Activated naive CD4-positive, alpha-beta T cell treated with anti-CD3 and anti-CD28 coated beads, Interleukin-2, amount 50 U/mL, for 72 hours (primary cell): ENCODE results near the gene ANKRD39. TPM values are rescaled to one million over a fixed set of nuclear protein-coding genes. Genes with fewer than 3 reads are reported as not detected.
A peak's percentile ranks its signal among the peaks of the same experiment; 100 is the strongest.
"Not testable (repeated sequence)": the region's sequence is repeated elsewhere in the genome, so short reads cannot be mapped to it uniquely, and the experiment has no call there.

Experiments
- ATAC-seq, 2 donors: fragments of 150-1000 bp; cut with Tn5 transposase; 2 replicates each; pipeline ENCODE4 v1.10.0; 2021; ENCODE audit warnings: mild to moderate bottlenecking in 2 of 2, moderate library complexity in 2 of 2
- DNase-seq, 2 donors: peaks; one replicate each; pipeline ENCODE4 v3.0.0; 2021 to 2022; ENCODE audit warnings: low spot score in 2 of 2
- H3K27ac Mint-ChIP-seq, 2 donors: one replicate each; pipeline ENCODE4 v1.8.0; 2022; ENCODE audit warnings: mild to moderate bottlenecking in 2 of 2, mixed read lengths in 2 of 2
- H3K36me3 Mint-ChIP-seq, 2 donors: one replicate each; pipeline ENCODE4 v1.8.0; 2022; ENCODE audit warnings: mixed read lengths in 2 of 2
- H3K9me3 Mint-ChIP-seq, 2 donors: one replicate each; pipeline ENCODE4 v1.8.0; 2022; ENCODE audit warnings: mixed read lengths in 2 of 2
- total RNA-seq, 2 donors: library from RNA; stranded (reverse); gene quantifications; one replicate each; pipeline ENCODE4 v1.2.3, GENCODE V29; 2022

The ANKRD39 gene
- total RNA-seq, 2 donors from 2014 or later = 23.8 to 39.2 TPM

DNA sequence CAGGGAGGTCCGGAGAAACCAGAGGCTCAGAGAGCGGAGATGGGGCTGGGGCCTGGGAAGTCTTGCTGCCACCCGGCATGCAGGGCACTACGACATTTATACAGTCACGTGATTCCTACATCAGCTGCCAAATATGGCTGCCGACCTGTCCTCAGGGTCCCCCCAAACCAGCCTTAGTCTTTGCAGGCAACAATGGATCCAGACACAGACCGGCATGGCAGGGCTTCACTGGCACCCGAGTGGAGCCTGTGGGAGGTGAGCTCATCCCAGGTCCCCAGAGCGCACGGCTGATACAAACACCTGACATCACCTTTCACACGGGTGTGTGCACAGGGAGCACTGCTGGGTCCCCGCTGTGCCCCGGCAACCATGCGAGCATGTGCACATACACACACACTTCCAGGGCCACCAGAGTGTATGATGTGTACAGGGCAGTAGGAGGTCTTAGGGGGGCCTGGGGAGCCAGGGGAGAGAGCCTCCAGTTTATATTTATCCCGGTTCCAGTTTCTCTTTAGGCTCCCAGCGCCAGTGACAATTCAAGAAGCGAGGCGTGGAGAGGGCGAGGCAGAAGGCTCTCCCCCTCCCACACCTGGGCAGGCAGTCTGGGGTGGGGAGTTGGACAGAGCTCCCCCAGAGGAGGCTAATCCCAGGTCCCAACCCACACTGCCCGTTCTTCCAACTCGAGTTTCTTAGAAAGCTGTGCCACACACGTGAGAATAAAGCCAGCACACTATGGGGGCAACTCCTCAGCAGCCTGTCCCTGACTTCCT, 9.4 kb upstream of the ANKRD39 start:
- ATAC-seq (no peak), DNase-seq (no peak)
- no peaks in the 10 kb centered on the region for H3K9me3 Mint-ChIP-seq
- no peaks in the 10 kb centered on the region for H3K36me3 Mint-ChIP-seq
- H3K27ac Mint-ChIP-seq = peak overlapping the region; percentile 14 to 57

- no peaks in the 10 kb centered on the region for H3K9me3 Mint-ChIP-seq
- no peak overlapping the region for H3K27ac Mint-ChIP-seq
- H3K36me3 Mint-ChIP-seq = no peaks in the 10 kb centered on the region
- no peak for DNase-seq
- no peak for ATAC-seq
Measured at GRCh38 chr2:96866586-96866985, 8.8 kb upstream of the ANKRD39 start.

DNA sequence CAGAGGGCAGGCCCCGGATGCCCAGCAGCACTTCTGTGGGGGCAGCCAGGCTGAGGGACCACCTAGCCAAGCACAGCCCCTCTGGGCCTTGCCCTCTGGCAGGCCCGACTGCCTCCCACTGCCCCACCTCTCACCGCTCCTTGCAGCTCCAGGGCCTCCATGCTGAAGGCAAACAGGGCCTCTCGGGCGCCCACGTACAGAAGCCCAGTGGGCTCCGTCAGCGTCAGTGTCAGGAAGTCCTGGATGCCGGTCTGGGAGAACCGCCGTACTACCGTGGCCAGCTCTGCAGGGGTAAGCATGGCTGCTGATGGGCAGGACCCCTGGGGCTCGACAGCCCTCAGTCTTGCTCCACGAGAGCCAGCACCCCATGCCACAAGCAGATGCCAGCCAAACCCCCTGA, 8.3 kb upstream of the ANKRD39 start:
- DNase-seq = no peak
- Mint-ChIP-seq H3K27ac (no peak overlapping the region), H3K36me3 (no peaks in the 10 kb centered on the region), H3K9me3 (no peaks in the 10 kb centered on the region)
- no peak for ATAC-seq

DNA sequence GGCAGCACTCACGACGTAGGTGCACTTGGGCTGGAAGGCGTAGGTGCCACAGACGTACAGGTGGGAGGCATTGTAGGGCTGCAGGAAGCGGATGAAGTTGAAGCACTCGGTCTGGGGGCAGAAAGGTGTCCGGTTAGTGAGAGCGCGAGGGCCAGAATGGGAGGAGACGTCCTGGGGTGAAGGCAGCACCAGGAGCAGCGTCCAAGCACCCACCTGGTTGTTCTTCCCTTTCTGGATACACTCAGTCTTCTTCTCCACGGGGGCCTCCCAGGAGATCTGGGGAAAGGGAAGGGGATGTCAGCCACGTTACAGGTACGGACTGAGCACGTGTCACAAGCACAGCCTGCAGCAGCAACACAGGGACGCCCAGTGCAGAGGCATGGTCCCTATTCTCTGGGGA, 7.8 kb upstream of the ANKRD39 start:
- H3K27ac Mint-ChIP-seq = no peak overlapping the region
- ATAC-seq (no peak), DNase-seq (no peak)
- H3K9me3 Mint-ChIP-seq = no peaks in the 10 kb centered on the region
- no peaks in the 10 kb centered on the region for H3K36me3 Mint-ChIP-seq

DNA sequence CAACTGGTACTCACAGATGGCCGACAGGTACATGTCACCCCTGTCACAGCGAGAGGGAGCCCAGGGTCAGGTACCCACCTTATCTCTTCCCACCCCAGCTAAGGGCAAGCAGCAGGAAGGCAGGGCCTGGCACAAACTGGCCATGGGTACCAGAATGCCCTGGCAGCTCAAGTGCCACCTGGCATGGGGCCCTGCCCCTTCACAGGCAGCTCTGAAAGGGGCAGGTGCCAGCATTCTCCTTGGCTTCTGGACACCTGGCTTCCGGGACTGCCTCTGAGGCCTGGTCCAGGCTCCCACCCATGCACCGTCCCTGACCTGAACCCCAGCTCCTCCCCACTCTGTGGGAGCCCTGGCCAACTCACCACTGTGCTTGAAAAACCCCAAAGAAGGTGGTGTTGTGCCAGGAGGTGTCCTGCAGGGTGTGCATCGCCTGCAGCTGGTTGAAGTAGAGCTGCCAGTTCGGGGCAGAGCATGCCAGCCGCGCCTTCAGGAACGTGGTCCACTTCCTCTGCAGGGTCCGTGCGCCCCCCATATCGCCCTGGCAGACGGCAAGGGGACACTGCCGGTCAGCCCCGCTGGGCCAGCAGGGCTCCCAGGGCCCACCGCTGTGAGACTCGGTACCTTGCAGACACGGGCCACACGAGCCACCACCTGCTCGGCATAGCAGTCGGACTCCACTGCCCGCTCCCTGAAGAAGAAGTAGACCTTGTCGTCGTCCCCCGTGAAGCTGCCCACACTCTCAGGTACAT, 6.7 kb upstream of the ANKRD39 start:
- DNase-seq = no peak
- ATAC-seq = no peak
- Mint-ChIP-seq H3K36me3 (no peaks in the 10 kb centered on the region), H3K9me3 (no peaks in the 10 kb centered on the region), H3K27ac (no peak overlapping the region)

DNA sequence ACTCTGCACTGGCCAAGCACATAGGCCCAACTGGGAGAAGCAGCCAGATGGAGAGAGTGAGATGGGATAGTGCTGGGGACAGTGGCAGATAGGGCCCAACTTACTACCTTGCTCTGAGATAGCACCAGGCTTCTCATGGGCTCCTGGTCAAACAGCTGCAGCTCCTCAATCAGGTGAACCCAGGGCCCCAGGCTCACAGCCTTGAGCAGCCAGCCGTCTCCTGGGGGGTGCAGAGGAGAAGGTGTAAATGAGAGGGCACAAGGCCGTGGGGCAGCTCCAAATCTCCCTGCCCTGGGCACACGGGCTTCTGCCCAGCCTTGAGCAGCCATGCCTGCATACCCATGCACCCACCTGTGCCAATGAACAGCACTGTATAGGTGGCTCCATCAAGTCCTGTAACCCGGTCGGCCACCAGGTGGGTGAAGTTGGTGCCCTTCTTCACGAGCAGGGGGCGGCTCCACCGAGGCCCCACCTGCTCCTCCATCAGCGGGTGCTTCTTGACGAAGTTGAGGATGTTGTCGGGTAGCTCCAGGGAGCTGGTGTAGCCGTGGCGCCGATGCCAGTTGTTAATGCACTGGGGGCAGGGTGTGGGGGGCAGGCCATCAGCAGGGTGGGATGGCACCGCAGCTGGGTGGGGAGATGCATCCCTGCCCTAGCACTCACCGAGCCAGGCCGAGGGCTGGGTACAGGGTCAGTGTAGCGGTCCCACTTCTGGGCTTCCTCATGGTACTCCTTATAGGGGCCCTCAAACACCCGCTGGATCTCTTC, 5.9 kb upstream of the ANKRD39 start:
- H3K27ac Mint-ChIP-seq = no peak overlapping the region

DNA sequence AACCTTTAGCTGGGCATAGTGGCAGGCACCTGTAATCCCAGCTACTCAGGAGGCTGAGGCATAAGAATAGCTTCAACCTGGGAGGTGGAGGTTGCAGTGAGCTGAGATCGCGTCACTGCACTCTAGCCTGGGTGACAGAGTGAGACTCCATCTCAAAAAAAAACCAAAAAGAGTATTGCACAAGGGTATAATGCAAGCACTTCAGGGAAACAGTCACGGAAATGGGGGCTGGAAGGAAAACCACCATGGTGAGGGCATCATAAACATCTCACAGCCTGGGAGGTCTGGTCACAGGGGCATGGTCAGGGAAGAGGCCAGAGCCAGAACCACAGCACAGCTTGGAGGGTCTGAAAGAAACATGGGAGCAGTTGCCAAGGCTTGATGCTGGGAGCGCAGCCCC, 5.2 kb upstream of the ANKRD39 start:
- DNase-seq, H3K9me3 Mint-ChIP-seq, H3K36me3 Mint-ChIP-seq, H3K27ac Mint-ChIP-seq, ATAC-seq: not testable (repeated sequence)

More for the DNA sequence above, 5.9 kb upstream of the ANKRD39 start:
- no peak for ATAC-seq
- Mint-ChIP-seq H3K36me3 (no peaks in the 10 kb centered on the region), H3K9me3 (no peaks in the 10 kb centered on the region)
- no peak for DNase-seq

DNA sequence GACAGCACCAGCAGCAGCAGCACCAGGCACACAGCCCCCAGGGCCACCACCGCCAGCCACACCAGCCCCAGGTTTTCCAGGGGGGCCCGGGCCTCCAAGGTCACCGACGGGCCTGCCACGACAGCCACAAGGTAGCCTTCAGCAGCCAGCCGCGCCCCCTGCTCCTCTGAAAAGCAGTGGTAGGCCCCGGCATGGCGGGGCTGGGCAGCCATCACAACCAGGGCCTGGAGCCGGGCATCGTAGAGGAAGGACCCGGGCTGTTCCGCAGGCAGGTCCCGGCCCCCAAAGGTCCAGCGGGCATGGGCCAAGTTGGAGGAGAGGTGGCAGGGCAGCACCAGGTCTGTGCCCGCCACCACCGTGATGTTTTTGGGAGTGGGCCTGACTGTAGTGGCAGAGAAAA, 3.3 kb upstream of the ANKRD39 start:
- no peak for ATAC-seq

DNA sequence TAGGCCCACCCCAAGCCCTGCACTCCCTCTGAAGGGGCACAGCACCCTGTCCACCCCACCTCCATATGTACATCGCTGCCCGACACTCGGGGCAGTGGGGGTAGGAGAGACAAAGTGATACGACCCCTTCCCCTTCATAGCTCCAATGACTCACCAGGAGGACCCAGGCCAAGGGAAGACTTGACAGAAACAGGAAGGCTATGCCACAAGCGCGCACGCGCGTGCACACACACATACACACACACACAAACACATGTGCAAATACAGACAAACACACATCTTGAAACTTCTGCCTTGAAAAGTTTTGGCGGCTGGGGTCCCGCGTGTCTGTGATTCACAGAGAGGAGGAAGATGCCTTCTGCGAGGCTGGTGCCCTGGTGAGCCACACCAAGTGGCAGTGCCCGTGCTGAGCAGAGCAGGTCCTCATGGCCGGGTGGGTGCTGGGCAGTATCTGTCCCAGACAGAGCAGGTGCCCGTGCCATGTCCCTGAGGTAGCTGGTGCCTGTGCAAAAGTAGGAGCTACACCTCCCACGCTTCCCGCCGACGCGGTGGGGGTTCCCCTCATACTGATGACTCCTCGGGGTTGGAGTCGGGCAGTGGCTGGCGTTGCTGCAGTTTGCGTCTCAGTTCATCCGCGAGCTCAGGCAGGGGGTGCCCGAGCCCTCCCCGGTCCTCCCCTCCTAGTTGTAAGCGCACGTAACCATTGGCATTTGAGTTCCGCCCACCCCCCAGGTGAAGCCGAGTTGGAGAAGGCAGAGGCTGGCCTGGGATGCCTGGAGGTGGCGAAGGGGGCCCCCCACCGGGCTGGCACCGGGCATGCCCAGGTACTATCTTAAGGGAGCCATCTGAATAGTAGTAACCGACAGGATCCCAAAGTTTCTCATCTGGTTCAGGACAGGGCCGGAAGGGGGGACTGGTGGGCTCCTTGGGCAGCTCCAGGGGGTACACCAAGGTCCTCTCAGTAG, 2.5 kb upstream of the ANKRD39 start:
- no peak overlapping the region for H3K27ac Mint-ChIP-seq
- no peaks in the 10 kb centered on the region for H3K9me3 Mint-ChIP-seq
- DNase-seq = no peak
- ATAC-seq = no peak
- H3K36me3 Mint-ChIP-seq = no peaks in the 10 kb centered on the region

More for the DNA sequence above, 3.3 kb upstream of the ANKRD39 start:
- Mint-ChIP-seq H3K36me3 (no peaks in the 10 kb centered on the region), H3K9me3 (no peaks in the 10 kb centered on the region), H3K27ac (no peak overlapping the region)
- DNase-seq = no peak

- Mint-ChIP-seq H3K36me3 (no peaks in the 10 kb centered on the region), H3K9me3 (no peaks in the 10 kb centered on the region), H3K27ac (no peak overlapping the region)
- DNase-seq (no peak), ATAC-seq (no peak)
Measured at GRCh38 chr2:96859681-96860064, 1.9 kb upstream of the ANKRD39 start.

- Mint-ChIP-seq H3K36me3 (no peaks in the 10 kb centered on the region), H3K27ac (no peak overlapping the region), H3K9me3 (no peaks in the 10 kb centered on the region)
- DNase-seq (no peak), ATAC-seq (no peak)
Measured at GRCh38 chr2:96859099-96859649, 1.4 kb upstream of the ANKRD39 start.

- DNase-seq (peak in 1 of 2 donors; percentile 30), ATAC-seq (peak; percentile 0 to 4)
- no peaks in the 10 kb centered on the region for H3K36me3 Mint-ChIP-seq
- H3K9me3 Mint-ChIP-seq = no peaks in the 10 kb centered on the region
- H3K27ac Mint-ChIP-seq = peak overlapping the region; percentile 77 to 87
Measured at GRCh38 chr2:96856776-96857666, 795 bp downstream of the ANKRD39 start.

DNA sequence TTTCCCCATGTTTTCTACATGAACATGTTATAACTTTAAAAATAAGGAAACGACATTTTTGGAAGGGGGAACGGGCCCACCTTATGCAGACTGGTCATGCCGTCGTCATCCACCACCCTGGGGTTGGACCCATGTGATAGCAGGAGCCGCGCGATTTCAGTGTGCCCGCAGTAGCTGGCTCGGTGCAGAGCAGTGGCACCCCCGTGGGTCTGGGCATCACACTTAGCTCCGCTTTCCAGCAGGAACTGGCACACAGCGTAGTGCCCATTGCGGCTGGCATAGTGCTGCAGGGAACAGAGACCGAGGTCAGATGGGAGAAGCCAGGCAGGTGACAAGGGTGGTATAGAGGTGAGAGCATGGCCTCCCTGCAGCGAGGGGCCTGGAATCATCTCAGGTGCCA, 4.5 kb downstream of the ANKRD39 start:
- no peak overlapping the region for H3K27ac Mint-ChIP-seq
- no peaks in the 10 kb centered on the region for H3K9me3 Mint-ChIP-seq
- DNase-seq (no peak), ATAC-seq (no peak)
- peaks cover 0 to 4% of the 10 kb centered on the region in 2 donors for H3K36me3 Mint-ChIP-seq

GRCh38 chr2:96852667-96853066, 5.1 kb downstream of the ANKRD39 start:
- ATAC-seq = no peak
- Mint-ChIP-seq H3K9me3 (no peaks in the 10 kb centered on the region), H3K27ac (no peak overlapping the region), H3K36me3 (peaks cover 0 to 4% of the 10 kb centered on the region in 2 donors)
- DNase-seq = no peak

GRCh38 chr2:96848264-96848663, 9.6 kb downstream of the ANKRD39 start:
- DNase-seq = no peak
- no peak for ATAC-seq
- no peaks in the 10 kb centered on the region for H3K9me3 Mint-ChIP-seq
- peak overlapping the region in 1 of 2 donors; percentile 50 for H3K27ac Mint-ChIP-seq
- peaks cover 0 to 4% of the 10 kb centered on the region in 2 donors for H3K36me3 Mint-ChIP-seq
